Lower leg skin (tissue), 3 donors: ENCODE results near the gene DCHS1.

Experiments
- CTCF ChIP-seq, 3 donors: fragments of 450-650 bp; IDR thresholded peaks; one replicate each; pipeline ENCODE4 v1.5.1; 2016; ENCODE audit warnings: antibody characterized with exemption in 3 of 3, mild to moderate bottlenecking in 3 of 3, moderate library complexity in 2 of 3
- POLR2A ChIP-seq, 2 donors: fragments of 450-650 bp; IDR thresholded peaks; one replicate each; pipeline ENCODE4 v1.6.1; 2016 to 2017; ENCODE audit warnings: antibody characterized with exemption in 2 of 2, mild to moderate bottlenecking in 1 of 2, moderate library complexity in 1 of 2

- TF ChIP-seq CTCF (IDR thresholded peaks at IDR 0.05), result no peak
- no peak for TF ChIP-seq POLR2A (IDR thresholded peaks at IDR 0.05)
These were observed 17.2 kb downstream of the DCHS1 start for GRCh38 chr11:6638429-6638828.
